ENCODE data around the gene UPF2. TPM values are rescaled to one million over a fixed set of nuclear protein-coding genes. Genes with fewer than 3 reads are reported as not detected.

UPF2 gene
- total RNA-seq, 1 experiment from 2014 or later, result 17.9 TPM

DNA sequence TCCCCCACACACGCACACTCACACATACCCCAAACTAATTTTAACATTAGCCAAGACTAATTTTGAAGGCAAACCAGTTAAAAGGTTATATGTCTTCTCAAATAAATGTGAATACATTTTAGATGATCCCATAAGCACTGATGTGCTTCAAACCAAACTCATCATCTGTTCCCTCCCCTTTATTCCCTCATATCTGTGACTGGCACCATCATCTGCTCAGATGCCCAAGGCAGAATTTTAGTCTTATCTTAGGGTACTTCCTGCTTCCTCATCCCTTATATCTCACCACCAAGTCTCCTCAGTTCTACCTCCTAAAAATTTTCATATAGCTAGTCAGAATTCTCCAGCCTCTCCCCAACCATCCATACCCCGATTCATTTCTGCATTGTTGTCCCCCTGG lies 80.4 kb downstream of the UPF2 start:
- no peak for DNase-seq (ENCODE audit: low spot score)

GRCh38 chr10:11961771-11962170 lies 80.8 kb downstream of the UPF2 start:
- DNase-seq (ENCODE audit: low spot score), result no peak

- DNase-seq (ENCODE audit: low spot score), result no peak
These were observed 82.6 kb downstream of the UPF2 start for GRCh38 chr10:11959966-11960365.

GRCh38 chr10:11958956-11959355 lies 83.7 kb downstream of the UPF2 start:
- no peak for DNase-seq (ENCODE audit: low spot score)

- DNase-seq (ENCODE audit: low spot score), result no peak
These were observed 90.9 kb downstream of the UPF2 start for GRCh38 chr10:11951695-11952094.

GRCh38 chr10:11950325-11951018 lies 92.1 kb downstream of the UPF2 start:
- no peak for DNase-seq (ENCODE audit: low spot score)

DNA sequence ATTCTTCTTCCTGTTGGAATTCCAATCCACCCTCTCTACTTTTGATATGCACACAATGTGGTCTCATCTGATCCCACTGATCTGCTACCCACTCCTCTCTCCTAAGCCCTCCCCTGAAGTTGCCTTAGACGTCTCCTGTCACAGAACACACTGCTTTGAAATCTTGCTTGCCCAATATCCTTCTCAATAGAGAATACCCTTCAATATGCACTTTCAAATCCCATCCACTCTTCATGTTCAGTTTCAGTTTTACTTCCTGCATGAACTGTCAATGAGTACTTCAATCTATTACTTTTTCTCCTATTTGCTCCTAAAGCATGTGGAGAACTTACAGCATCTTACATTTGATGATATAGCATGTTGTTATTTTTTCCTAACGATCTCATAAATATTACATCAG lies 93.5 kb downstream of the UPF2 start:
- no peak for DNase-seq (ENCODE audit: low spot score)

DNA sequence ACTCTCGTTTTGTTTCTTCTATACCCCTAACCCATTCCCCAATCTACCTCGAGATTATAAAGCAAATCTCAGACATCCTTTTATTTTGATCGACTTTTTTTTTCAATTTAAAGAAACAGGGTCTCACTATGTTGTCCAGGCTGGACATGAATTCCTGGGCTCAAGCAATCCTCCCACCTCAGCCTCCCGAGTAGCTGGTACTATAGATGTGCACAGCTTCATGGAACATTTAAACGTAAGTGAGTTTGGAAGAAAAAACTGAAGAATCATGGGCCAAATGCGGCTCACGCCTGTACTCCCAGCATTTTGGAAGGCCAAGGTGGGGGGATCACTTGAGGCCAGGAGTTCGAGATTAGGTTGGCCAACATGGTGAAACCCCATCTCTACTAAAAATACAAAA lies 96.0 kb downstream of the UPF2 start:
- DNase-seq (ENCODE audit: low spot score), result no peak

- DNase-seq (ENCODE audit: low spot score), result no peak
These were observed 106.0 kb downstream of the UPF2 start for GRCh38 chr10:11936389-11937152.

DNA sequence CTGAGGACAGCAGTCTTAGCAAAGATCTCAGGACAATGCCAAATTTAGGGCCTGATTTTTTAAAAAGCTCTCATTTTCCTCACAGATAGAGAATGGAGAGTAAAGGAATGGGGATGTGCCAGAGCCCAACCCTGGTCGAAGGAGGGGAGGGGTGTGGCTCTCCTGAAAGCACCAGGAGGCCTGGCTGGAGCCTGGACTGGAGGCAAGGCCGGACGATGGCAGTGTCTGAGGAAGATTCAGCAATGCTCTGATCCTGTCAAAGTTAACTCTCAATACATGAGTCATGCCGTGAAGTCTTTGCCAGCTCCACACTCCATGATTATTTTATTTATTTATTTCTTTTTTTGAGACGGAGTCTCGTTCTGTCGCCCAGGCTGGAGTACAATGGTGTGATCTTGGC lies 108.3 kb downstream of the UPF2 start:
- no peak for DNase-seq (ENCODE audit: low spot score)

GRCh38 chr10:11933577-11934223 lies 108.9 kb downstream of the UPF2 start:
- DNase-seq (ENCODE audit: low spot score), result no peak

- DNase-seq (ENCODE audit: low spot score), result no peak
These were observed 111.6 kb downstream of the UPF2 start for GRCh38 chr10:11931038-11931437.

DNA sequence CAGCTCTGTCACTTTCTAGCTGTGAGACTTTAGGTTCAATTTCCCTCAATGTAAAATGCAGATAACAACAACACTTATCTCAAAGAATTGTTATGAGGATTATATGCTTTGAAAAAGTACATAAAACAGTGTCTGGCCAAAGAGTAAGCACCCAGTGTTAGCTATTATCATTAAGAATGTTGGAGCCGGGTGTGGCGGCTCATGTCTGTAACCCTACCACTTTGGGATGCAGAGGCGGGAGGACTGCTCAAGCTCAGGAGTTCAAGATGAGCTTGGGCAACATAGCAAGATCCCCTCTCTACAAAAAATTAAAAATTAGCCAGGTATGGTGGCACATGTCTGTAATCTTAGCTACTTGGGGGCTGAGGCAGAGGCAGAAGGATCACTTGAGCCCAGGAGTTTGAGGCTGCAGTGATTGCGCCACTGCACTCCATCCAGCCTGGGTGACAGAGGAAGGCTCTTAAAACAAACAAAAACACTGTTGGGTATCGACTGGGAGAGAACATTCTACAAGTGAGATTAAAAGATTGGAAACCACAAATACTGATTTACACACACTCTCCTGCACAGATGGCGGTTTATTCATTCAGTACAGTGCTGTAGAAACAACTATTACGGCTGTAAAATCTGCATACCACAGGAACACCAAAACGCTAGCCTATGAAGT lies 112.2 kb downstream of the UPF2 start:
- DNase-seq (ENCODE audit: low spot score), result no peak

- DNase-seq (ENCODE audit: low spot score), result no peak
These were observed 114.9 kb downstream of the UPF2 start for GRCh38 chr10:11927746-11928145.

DNA sequence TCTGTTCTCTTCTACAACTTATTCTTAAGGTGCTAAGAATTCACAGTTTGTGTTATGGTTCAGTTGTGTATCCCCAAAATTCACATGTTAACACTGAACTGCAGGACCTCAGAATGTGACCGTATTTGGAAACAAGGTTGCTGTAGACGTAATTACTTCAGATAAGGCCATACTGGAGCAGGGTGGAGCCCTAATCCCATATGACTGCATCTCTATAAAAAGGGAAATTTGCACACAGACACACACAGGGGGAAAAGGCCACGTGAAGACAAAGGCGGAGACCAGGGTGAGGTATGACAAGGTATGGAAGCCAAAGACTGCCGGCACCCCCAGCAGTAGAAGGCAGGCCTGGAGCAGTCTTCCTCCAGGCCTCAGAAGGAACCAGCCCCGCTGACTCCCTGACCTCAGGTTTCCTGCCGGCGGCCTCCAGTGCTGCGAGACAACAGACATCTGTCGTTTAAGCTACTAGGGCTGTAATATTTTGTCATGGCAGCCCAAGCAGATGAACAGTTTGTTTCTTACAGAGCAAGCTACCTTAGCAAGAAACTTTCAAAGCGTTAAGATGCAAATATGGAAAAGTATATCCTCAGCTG lies 120.7 kb downstream of the UPF2 start:
- DNase-seq (ENCODE audit: low spot score), result no peak

DNA sequence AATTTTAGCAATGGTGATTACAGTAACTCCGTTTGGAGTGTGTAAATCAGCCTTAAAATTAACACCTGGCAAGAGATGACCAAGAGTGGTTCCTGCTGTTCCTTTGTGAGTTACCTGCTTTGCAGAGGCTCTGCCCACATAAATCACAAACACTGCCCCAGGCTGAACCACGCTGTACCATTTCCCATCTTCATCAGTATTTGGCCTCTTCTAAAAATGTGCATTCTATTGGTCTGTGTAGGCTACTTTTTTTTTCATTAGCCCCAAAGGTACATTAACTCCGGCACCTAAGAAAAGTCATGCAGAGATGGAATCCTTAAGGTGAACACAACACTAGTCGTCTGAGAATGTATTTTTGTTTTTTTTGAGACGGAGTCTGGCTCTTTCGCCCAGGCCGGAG lies 123.3 kb downstream of the UPF2 start:
- no peak for DNase-seq (ENCODE audit: low spot score)

- DNase-seq (ENCODE audit: low spot score), result no peak
These were observed 124.2 kb downstream of the UPF2 start for GRCh38 chr10:11918384-11918783.

DNA sequence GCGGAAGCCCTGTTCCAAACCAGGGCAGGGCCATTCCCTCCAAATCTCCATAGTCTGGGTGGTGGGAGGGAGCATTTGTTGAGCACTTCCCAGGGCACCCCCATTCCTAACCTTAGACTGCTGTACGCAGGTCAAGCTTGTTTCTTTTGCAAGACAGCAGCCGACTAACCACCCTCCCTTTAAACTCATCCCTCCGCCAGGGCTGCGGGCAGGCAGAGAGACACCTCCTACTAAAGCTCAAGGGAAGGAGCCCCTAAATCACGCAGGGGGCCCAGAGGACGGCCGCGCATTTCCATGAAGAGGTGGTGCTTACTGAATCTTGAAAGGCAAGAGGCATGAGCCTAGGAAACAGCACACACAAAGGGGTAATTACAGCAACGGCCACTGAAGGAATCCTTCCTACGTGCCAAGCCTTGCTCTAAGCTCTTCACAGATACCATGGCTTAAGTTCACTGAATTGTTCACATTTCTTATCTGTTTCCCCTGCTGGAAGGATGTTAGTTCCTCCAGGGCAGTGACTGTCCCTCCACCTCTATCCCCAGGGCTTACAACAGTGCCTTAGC lies 129.4 kb downstream of the UPF2 start:
- DNase-seq (ENCODE audit: low spot score), result no peak

DNA sequence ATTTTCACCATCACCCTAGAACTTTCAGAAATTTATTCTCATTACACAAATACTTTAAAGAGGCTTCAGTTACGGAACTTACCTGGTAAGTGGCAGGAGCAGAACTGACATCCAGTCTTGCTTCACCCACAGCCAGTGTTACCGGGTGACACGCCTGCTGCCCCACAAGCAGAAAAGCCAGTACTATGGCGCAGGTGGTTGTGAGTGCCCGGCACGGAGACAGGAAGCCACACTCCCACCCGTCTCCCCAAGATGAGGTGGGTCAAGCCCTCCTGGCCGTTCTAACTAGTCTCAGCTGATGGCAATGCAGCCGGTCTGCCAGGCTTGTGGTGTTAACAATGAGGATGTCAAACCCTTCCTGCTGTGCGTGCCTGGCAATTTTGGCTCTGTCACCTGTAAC lies 132.5 kb downstream of the UPF2 start:
- DNase-seq (ENCODE audit: low spot score), result no peak

GRCh38 chr10:11909618-11910017 lies 133.0 kb downstream of the UPF2 start:
- no peak for DNase-seq (ENCODE audit: low spot score)

DNA sequence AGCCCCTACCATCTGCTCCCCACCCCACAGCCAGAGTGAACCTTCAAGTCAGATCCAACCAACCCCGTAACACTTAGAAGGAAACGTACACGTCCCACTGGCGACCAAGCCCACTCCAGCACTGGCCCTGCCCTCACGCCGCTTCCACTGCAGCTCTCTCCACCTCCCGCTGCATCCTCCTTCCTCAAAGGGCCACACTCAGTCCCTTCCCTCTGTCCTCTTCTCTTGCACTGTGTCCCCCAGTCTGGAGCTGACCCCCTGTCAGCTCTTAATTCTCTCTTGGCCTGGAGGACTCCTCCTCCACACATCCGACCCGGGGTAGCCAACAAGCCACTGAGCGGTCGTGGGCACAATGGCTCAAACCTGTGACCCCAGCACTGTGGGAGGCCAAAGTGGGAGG lies 133.6 kb downstream of the UPF2 start:
- no peak for DNase-seq (ENCODE audit: low spot score)

GRCh38 chr10:11908536-11908935 lies 134.1 kb downstream of the UPF2 start:
- DNase-seq (ENCODE audit: low spot score), result no peak

Measured in HT-29 (cell line).